WI38 (cell line): ENCODE data around the gene MTR.
"Not testable (repeated sequence)": the region's sequence is repeated elsewhere in the genome, so short reads cannot be mapped to it uniquely, and the experiment has no call there.

Experiments
- H3K4me3 ChIP-seq: 2 replicates; pipeline ENCODE4 v1.5.1; 2011; ENCODE audit warnings: low read depth, mild to moderate bottlenecking, control low read depth, low read length
- CTCF ChIP-seq: IDR thresholded peaks from 2 replicates; pipeline ENCODE4 v1.5.1; 2012; ENCODE audit warnings: low read depth, mild to moderate bottlenecking, control low read depth, low read length

The MTR gene

DNA sequence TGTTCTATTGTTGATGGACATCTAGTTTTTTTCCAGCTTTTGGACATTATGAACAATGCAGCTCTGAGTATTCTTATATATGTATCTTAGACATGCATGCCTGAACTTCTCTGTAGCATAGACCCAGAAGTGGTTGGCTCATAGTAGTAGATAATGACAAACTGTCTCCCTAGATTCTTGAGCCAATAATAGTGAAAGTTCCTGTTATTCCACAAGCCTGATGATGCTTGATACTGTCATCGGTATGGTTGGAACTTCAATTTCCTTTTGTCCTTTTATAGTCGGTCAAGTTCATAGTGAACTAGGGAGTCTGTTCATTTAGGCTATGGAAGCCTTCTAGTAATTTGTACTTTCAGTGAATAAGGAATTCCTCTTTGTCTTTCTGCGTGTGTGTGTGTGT, 56.8 kb downstream of the MTR start:
- TF ChIP-seq CTCF, result no peak
- H3K4me3 ChIP-seq, result no peak overlapping the region

GRCh38 chr1:236853921-236854604, 59.0 kb downstream of the MTR start:
- TF ChIP-seq CTCF, result no peak
- H3K4me3 ChIP-seq, result no peak overlapping the region

- no peak for TF ChIP-seq CTCF
- H3K4me3 ChIP-seq, result no peak overlapping the region
Observed at GRCh38 chr1:236854605-236854983, 59.5 kb downstream of the MTR start.

DNA sequence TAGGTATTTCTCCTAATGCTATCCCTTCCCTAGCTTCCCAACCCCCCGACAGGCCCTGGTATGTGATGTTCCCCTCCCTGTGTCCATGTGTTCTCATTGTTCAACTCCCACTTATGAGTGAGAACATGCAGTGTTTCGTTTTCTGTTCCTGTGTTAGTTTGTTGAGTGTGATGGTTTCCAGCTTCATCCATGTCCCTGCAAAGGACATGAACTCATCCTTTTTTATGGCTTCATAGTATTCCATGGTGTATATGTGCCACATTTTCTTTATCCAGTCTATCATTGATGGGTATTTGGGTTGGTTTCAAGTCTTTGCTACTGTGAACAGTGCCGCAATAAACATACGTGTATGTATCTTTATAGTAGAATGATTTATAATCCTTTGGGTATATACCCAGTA, 61.6 kb downstream of the MTR start:
- not testable (repeated sequence) for H3K4me3 ChIP-seq

DNA sequence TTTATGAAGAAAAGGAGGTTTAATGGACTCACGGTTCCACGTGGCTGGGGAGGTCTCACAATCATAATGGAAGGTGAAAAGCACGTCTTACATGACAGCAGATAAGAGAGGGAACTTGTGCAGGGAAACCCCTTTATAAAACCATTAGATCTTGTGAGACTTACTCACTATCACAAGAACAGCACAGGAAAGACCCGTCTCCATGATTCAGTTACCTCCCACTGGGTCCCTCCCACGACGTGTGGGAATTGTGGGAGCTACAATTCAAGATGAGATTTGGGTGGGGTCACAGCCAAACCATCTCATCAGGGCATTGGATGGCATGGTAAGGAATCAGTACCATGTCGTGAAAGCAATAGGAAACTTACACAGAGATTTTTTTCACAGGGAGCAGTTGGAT, 63.1 kb downstream of the MTR start:
- no peak for TF ChIP-seq CTCF
- H3K4me3 ChIP-seq, result no peak overlapping the region

DNA sequence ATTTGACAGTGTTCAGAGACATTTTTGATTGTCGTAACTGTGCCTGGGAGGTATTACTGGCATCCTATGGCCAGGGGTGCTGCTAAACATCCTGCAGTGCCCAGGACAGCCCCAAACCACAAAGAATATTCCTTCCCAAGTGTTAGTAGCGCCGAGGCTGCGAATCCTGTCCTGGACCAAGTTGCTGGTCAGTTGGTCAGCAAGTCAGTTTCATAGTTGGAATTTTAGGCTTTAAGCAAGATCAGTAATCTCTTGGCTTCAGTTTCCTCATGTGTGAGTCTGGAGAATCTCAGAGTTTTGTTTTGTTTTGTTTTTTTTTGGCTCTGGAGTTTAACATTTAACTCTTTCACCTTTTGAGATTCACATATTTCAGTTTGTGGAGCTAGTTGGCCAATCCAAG, 65.0 kb downstream of the MTR start:
- no peak overlapping the region for H3K4me3 ChIP-seq
- no peak for TF ChIP-seq CTCF

DNA sequence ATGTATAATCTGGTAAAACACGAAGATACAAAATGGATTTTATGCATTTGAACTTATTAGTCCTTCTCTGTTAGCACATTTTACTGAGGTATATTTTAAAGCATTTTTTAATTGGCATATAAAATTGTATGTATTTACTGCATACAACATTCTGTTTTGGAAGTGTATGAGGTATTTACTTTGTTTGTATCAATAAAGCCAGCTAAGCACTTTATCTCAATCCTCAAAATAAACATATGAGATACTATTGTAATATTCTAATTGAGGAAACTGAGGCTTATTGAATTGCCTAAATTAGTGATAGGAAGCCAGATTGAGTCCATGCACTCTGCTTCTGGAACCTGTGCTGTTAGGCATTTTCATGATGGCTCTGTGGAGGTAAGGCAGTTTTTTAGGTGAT, 65.6 kb downstream of the MTR start:
- no peak overlapping the region for H3K4me3 ChIP-seq
- no peak for TF ChIP-seq CTCF

DNA sequence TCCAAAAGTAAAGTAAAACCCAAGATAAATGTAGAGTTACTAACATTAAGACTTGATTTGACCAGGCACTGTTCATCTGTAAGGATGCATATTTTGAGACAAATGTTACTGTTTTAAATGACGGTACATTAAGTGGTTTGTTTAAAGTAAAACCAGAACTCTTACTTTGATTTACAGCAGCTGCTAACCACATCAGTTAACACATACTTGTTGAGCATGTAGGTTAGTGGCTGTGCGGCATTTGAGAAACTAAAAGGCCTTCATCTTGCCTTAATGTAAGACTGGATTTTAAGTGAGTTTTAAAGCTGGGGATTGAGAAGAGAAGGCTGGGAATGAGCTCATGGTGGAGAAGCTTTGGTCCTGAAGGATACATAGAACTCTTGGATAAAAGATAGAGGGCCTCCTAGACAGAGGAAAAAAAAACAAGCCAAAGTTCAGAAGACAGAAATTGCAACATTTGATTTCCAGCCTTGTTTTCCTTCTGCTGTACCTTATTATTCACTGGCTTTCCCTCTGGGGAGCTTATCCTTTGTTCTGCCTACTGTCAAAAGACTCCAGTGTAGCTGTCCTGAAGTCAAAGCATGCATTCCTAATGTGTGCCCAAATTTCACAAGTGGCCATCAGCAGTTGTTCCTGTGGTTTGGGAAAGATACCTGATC, 66.6 kb downstream of the MTR start:
- no peak overlapping the region for H3K4me3 ChIP-seq
- TF ChIP-seq CTCF, result no peak
